Stimulated activated naive B cell treated with anti-CD40 and anti-IgM and Interleukin-4, amounts not matched to agents 10 μg/mL and 1 μg/mL and 100 μg/mL, for 72 hours (primary cell): ENCODE data around the gene TUBB.

ENCODE experiments used
- ATAC-seq, 2 donors: fragments of 150-1000 bp; cut with Tn5 transposase; replicated peaks; 2 replicates each; pipeline ENCODE4 v1.10.0; 2021; ENCODE audit warnings: moderate library complexity in 1 of 2
- DNase-seq: peaks from one replicate; pipeline ENCODE4 v3.0.0; 2021
- H3K27ac Mint-ChIP-seq: one replicate; pipeline ENCODE4 v1.8.0; 2022; ENCODE audit warnings: mild to moderate bottlenecking, mixed read lengths
- H3K27me3 Mint-ChIP-seq, 2 donors: one replicate each; pipeline ENCODE4 v1.8.0; 2022; ENCODE audit warnings: mixed read lengths in 2 of 2
- H3K36me3 Mint-ChIP-seq, 2 donors: one replicate each; pipeline ENCODE4 v1.8.0; 2022; ENCODE audit warnings: mixed read lengths in 2 of 2, mild to moderate bottlenecking in 1 of 2
- H3K4me1 Mint-ChIP-seq, 2 donors: one replicate each; pipeline ENCODE4 v1.8.0; 2022; ENCODE audit warnings: mixed read lengths in 2 of 2, mild to moderate bottlenecking in 1 of 2
- H3K4me3 Mint-ChIP-seq, 2 donors: one replicate each; pipeline ENCODE4 v1.8.0; 2022; ENCODE audit warnings: mild to moderate bottlenecking in 2 of 2, mixed read lengths in 2 of 2, moderate library complexity in 1 of 2
- H3K9me3 Mint-ChIP-seq, 2 donors: one replicate each; pipeline ENCODE4 v1.8.0; 2022; ENCODE audit warnings: mixed read lengths in 2 of 2, mild to moderate bottlenecking in 1 of 2

TUBB gene

GRCh38 chr6:30684386-30685156 is 35.6 kb upstream of the TUBB start:
- DNase-seq (no peak), ATAC-seq (no peak)
- peak overlapping the region; percentile 89 to 99 for H3K4me3 Mint-ChIP-seq
- H3K36me3 Mint-ChIP-seq, result peaks cover 56 to 79% of the 10 kb centered on the region in 2 donors
- H3K27me3 Mint-ChIP-seq, result no peaks in the 10 kb centered on the region
- H3K9me3 Mint-ChIP-seq, result no peaks in the 10 kb centered on the region
- peaks cover 49 to 74% of the 10 kb centered on the region in 2 donors for H3K4me1 Mint-ChIP-seq
- peak overlapping the region; percentile 92 for H3K27ac Mint-ChIP-seq

GRCh38 chr6:30685157-30686008 is 34.8 kb upstream of the TUBB start:
- ATAC-seq (no peak), DNase-seq (no peak)
- H3K27ac Mint-ChIP-seq, result peak overlapping the region; percentile 91
- H3K27me3 Mint-ChIP-seq, result no peaks in the 10 kb centered on the region
- H3K36me3 Mint-ChIP-seq, result peaks cover 53 to 71% of the 10 kb centered on the region in 2 donors
- peak overlapping the region; percentile 89 to 99 for H3K4me3 Mint-ChIP-seq
- no peaks in the 10 kb centered on the region for H3K9me3 Mint-ChIP-seq
- peaks cover 49 to 74% of the 10 kb centered on the region in 2 donors for H3K4me1 Mint-ChIP-seq

- ATAC-seq, result peak; percentile 32 to 40
- peaks cover 46 to 69% of the 10 kb centered on the region in 2 donors for H3K4me1 Mint-ChIP-seq
- DNase-seq, result peak; percentile 73
These were observed 33.9 kb upstream of the TUBB start, which contains the start of gene PPP1R18 for GRCh38 chr6:30686009-30686907. Gene PPP1R18 (minus strand): TSS chr6:30686645. CDS start chr6:30686018, 627 bp downstream.

GRCh38 chr6:30686908-30687658 is 33.1 kb upstream of the TUBB start:
- DNase-seq, result peak; percentile 96
- H3K4me1 Mint-ChIP-seq, result peaks cover 47 to 61% of the 10 kb centered on the region in 2 donors
- peak overlapping the region; percentile 89 to 99 for H3K4me3 Mint-ChIP-seq
- peak; percentile 52 to 64 for ATAC-seq
- H3K27me3 Mint-ChIP-seq, result no peaks in the 10 kb centered on the region
- H3K27ac Mint-ChIP-seq, result peak overlapping the region; percentile 91
- H3K9me3 Mint-ChIP-seq, result no peaks in the 10 kb centered on the region
- H3K36me3 Mint-ChIP-seq, result peaks cover 44 to 56% of the 10 kb centered on the region in 2 donors

More at GRCh38 chr6:30686009-30686907, 33.9 kb upstream of the TUBB start, which contains the start of gene PPP1R18:
- Mint-ChIP-seq H3K4me3 (peak within 1 kb of the TSS; percentile 89 to 99), H3K36me3 (peaks cover 48 to 65% of the 10 kb centered on the region in 2 donors), H3K27ac (peak within 1 kb of the TSS; percentile 91), H3K9me3 (no peaks in the 10 kb centered on the region), H3K27me3 (no peaks in the 10 kb centered on the region)

GRCh38 chr6:30687659-30688431 is 32.3 kb upstream of the TUBB start:
- Mint-ChIP-seq H3K36me3 (peaks cover 38 to 49% of the 10 kb centered on the region in 2 donors), H3K27me3 (no peaks in the 10 kb centered on the region), H3K9me3 (no peaks in the 10 kb centered on the region), H3K4me3 (peak overlapping the region; percentile 89 to 99), H3K27ac (peak overlapping the region; percentile 91), H3K4me1 (peaks cover 44 to 53% of the 10 kb centered on the region in 2 donors)
- ATAC-seq, result no peak
- DNase-seq, result no peak

GRCh38 chr6:30688569-30688968 is 31.6 kb upstream of the TUBB start:
- Mint-ChIP-seq H3K27ac (peak overlapping the region; percentile 38), H3K4me1 (peaks cover 42 to 50% of the 10 kb centered on the region in 2 donors), H3K4me3 (peak overlapping the region; percentile 89 to 99), H3K27me3 (no peaks in the 10 kb centered on the region), H3K36me3 (peaks cover 31 to 41% of the 10 kb centered on the region in 2 donors), H3K9me3 (no peaks in the 10 kb centered on the region)
- DNase-seq (peak; percentile 39), ATAC-seq (peak; percentile 17 to 19)

- no peak for ATAC-seq
These were observed 30.9 kb upstream of the TUBB start for GRCh38 chr6:30689022-30689865.

GRCh38 chr6:30689985-30690384 is 30.2 kb upstream of the TUBB start:
- ATAC-seq, result no peak
- Mint-ChIP-seq H3K27me3 (no peaks in the 10 kb centered on the region), H3K36me3 (peaks cover 20 to 28% of the 10 kb centered on the region in 2 donors), H3K27ac (peak overlapping the region; percentile 92), H3K9me3 (no peaks in the 10 kb centered on the region), H3K4me3 (peak overlapping the region; percentile 95 to 99), H3K4me1 (peaks cover 39 to 48% of the 10 kb centered on the region in 2 donors)
- DNase-seq, result no peak

More at GRCh38 chr6:30689022-30689865, 30.9 kb upstream of the TUBB start:
- no peaks in the 10 kb centered on the region for H3K9me3 Mint-ChIP-seq
- H3K4me3 Mint-ChIP-seq, result peak overlapping the region; percentile 95 to 99
- peak overlapping the region; percentile 92 for H3K27ac Mint-ChIP-seq
- H3K36me3 Mint-ChIP-seq, result peaks cover 24 to 35% of the 10 kb centered on the region in 2 donors
- DNase-seq, result no peak
- peaks cover 40 to 50% of the 10 kb centered on the region in 2 donors for H3K4me1 Mint-ChIP-seq
- H3K27me3 Mint-ChIP-seq, result no peaks in the 10 kb centered on the region

GRCh38 chr6:30690403-30691207 is 29.5 kb upstream of the TUBB start, which contains the start of gene NRM:
Gene NRM (minus strand): TSS chr6:30690984. CDS start chr6:30690974, 10 bp downstream.
- Mint-ChIP-seq H3K36me3 (peaks cover 13 to 22% of the 10 kb centered on the region in 2 donors), H3K27ac (peak within 1 kb of the TSS; percentile 92), H3K9me3 (no peaks in the 10 kb centered on the region), H3K4me1 (peaks cover 34 to 42% of the 10 kb centered on the region in 2 donors), H3K4me3 (peak within 1 kb of the TSS; percentile 95 to 99), H3K27me3 (no peaks in the 10 kb centered on the region)
- ATAC-seq (peak; percentile 20 to 28), DNase-seq (peak; percentile 54)

GRCh38 chr6:30691208-30691847 is 28.8 kb upstream of the TUBB start:
- H3K4me3 Mint-ChIP-seq, result peak overlapping the region; percentile 95 to 99
- ATAC-seq, result no peak
- no peak overlapping the region for H3K27ac Mint-ChIP-seq

GRCh38 chr6:30696432-30696831 is 23.7 kb upstream of the TUBB start:
- Mint-ChIP-seq H3K36me3 (peaks cover 6 to 15% of the 10 kb centered on the region in 2 donors), H3K4me1 (peaks cover 0 to 6% of the 10 kb centered on the region in 2 donors), H3K27ac (no peak overlapping the region), H3K4me3 (no peak overlapping the region), H3K9me3 (no peaks in the 10 kb centered on the region), H3K27me3 (no peaks in the 10 kb centered on the region)
- no peak for ATAC-seq
- DNase-seq, result no peak

More at GRCh38 chr6:30691208-30691847, 28.8 kb upstream of the TUBB start:
- Mint-ChIP-seq H3K36me3 (peaks cover 6 to 15% of the 10 kb centered on the region in 2 donors), H3K27me3 (no peaks in the 10 kb centered on the region), H3K9me3 (no peaks in the 10 kb centered on the region), H3K4me1 (peaks cover 34 to 35% of the 10 kb centered on the region in 2 donors)
- no peak for DNase-seq
